GM19452 (cell line): ENCODE measurements around the gene EPHA3.

Source experiments
- ATAC-seq: cut with Tn5 transposase; IDR thresholded peaks from one replicate; pipeline ENCODE4 v1.9.1; 2021; ENCODE audit not compliant: unreplicated experiment

EPHA3 gene

GRCh38 chr3:89278302-89279025 lies 171.0 kb downstream of the EPHA3 start:
- ATAC-seq, result no peak

GRCh38 chr3:89280301-89280700 lies 172.9 kb downstream of the EPHA3 start:
- no peak for ATAC-seq

GRCh38 chr3:89280822-89281365 lies 173.5 kb downstream of the EPHA3 start:
- no peak for ATAC-seq

- no peak for ATAC-seq
Measured at GRCh38 chr3:89287902-89288508, 180.6 kb downstream of the EPHA3 start.

- ATAC-seq, result no peak
Measured at GRCh38 chr3:89289574-89290190, 182.3 kb downstream of the EPHA3 start.

GRCh38 chr3:89297199-89297598 lies 189.8 kb downstream of the EPHA3 start:
- no peak for ATAC-seq

- no peak for ATAC-seq
Measured at GRCh38 chr3:89300526-89300925, 193.1 kb downstream of the EPHA3 start.

- ATAC-seq, result no peak
Measured at GRCh38 chr3:89300981-89301380, 193.6 kb downstream of the EPHA3 start.

- ATAC-seq, result no peak
Measured at GRCh38 chr3:89303701-89304100, 196.3 kb downstream of the EPHA3 start.

- ATAC-seq, result no peak
Measured at GRCh38 chr3:89306540-89306939, 199.1 kb downstream of the EPHA3 start.

GRCh38 chr3:89311581-89311980 lies 204.2 kb downstream of the EPHA3 start:
- no peak for ATAC-seq

GRCh38 chr3:89312141-89312540 lies 204.7 kb downstream of the EPHA3 start:
- ATAC-seq, result no peak

- ATAC-seq, result no peak
Measured at GRCh38 chr3:89314454-89315098, 207.2 kb downstream of the EPHA3 start.

GRCh38 chr3:89315750-89316470 lies 208.5 kb downstream of the EPHA3 start:
- ATAC-seq, result no peak

GRCh38 chr3:89320186-89320585 lies 212.8 kb downstream of the EPHA3 start:
- ATAC-seq, result no peak

GRCh38 chr3:89326997-89327396 lies 219.6 kb downstream of the EPHA3 start:
- no peak for ATAC-seq

GRCh38 chr3:89332386-89332785 lies 225.0 kb downstream of the EPHA3 start:
- ATAC-seq, result no peak

GRCh38 chr3:89332793-89333192 lies 225.4 kb downstream of the EPHA3 start:
- ATAC-seq, result no peak

- ATAC-seq, result no peak
Measured at GRCh38 chr3:89335693-89336092, 228.3 kb downstream of the EPHA3 start.

- ATAC-seq, result no peak
Measured at GRCh38 chr3:89340408-89340807, 233.0 kb downstream of the EPHA3 start.

GRCh38 chr3:89344076-89344475 lies 236.7 kb downstream of the EPHA3 start:
- no peak for ATAC-seq
